Astrocyte (in vitro differentiated cells and primary cell): Measurements from ENCODE around the gene C1orf35. TPM values are rescaled to one million over a fixed set of nuclear protein-coding genes. Genes with fewer than 3 reads are reported as not detected.
A peak's percentile ranks its signal among the peaks of the same experiment; 100 is the strongest.

Source experiments
- DNase-seq: peaks from one replicate; pipeline ENCODE4 v3.0.0-alpha.2; 2010; ENCODE audit warnings: low read depth
- FAIRE-seq: peaks from 2 replicates; lab custom pipeline; 2011; peaks lifted over from hg19 to GRCh38; lab: Jason Lieb, UNC
- H2AFZ ChIP-seq: 2 replicates; pipeline ENCODE4 v1.6.0; 2012; ENCODE audit warnings: low read depth, low read length, inconsistent platforms
- H3K27ac ChIP-seq: 2 replicates; pipeline ENCODE4 v1.5.1; 2011; ENCODE audit warnings: low read depth, low read length, inconsistent platforms
- H3K27me3 ChIP-seq: 2 replicates; pipeline ENCODE4 v1.6.0; 2011; ENCODE audit warnings: low read length, inconsistent platforms; ENCODE audit not compliant: insufficient read depth
- H3K36me3 ChIP-seq: 2 replicates; pipeline ENCODE4 v1.5.1; 2011; ENCODE audit warnings: low read length, inconsistent platforms; ENCODE audit not compliant: insufficient read depth
- H3K4me1 ChIP-seq: 2 replicates; pipeline ENCODE4 v1.5.1; 2011; ENCODE audit warnings: low read length, inconsistent platforms; ENCODE audit not compliant: insufficient read depth
- H3K4me2 ChIP-seq: 2 replicates; pipeline ENCODE4 v1.6.0; 2012; ENCODE audit warnings: low read length, inconsistent platforms
- H3K4me3 ChIP-seq: 2 replicates; pipeline ENCODE4 v1.5.1; 2011; ENCODE audit warnings: low read depth, mild to moderate bottlenecking, low read length, inconsistent platforms; ENCODE audit not compliant: insufficient read depth
- H3K79me2 ChIP-seq: 2 replicates; pipeline ENCODE4 v1.6.0; 2012; ENCODE audit warnings: mild to moderate bottlenecking, low read length, inconsistent platforms; ENCODE audit not compliant: insufficient read depth
- H3K9ac ChIP-seq: 2 replicates; pipeline ENCODE4 v1.6.0; 2012; ENCODE audit warnings: mild to moderate bottlenecking, low read length, inconsistent platforms
- H3K9me3 ChIP-seq: 2 replicates; pipeline ENCODE4 v1.5.1; 2012; ENCODE audit warnings: low read depth, mild to moderate bottlenecking, low read length, inconsistent platforms; ENCODE audit not compliant: insufficient read depth
- H4K20me1 ChIP-seq: 2 replicates; pipeline ENCODE4 v1.6.0; 2012; ENCODE audit warnings: low read length, inconsistent platforms; ENCODE audit not compliant: insufficient read depth
- H3K27ac Mint-ChIP-seq: one replicate; pipeline ENCODE4 v1.8.0; 2021; ENCODE audit warnings: mild to moderate bottlenecking, mixed read lengths; ENCODE audit not compliant: unreplicated experiment
- H3K27me3 Mint-ChIP-seq: one replicate; pipeline ENCODE4 v1.8.0; 2021; ENCODE audit warnings: low read depth, mixed read lengths; ENCODE audit not compliant: unreplicated experiment
- H3K36me3 Mint-ChIP-seq: one replicate; pipeline ENCODE4 v1.8.0; 2021; ENCODE audit warnings: low read depth, mixed read lengths; ENCODE audit not compliant: unreplicated experiment
- H3K4me1 Mint-ChIP-seq: one replicate; pipeline ENCODE4 v1.8.0; 2021; ENCODE audit warnings: low read depth, mixed read lengths; ENCODE audit not compliant: unreplicated experiment
- H3K4me3 Mint-ChIP-seq: one replicate; pipeline ENCODE4 v1.8.0; 2021; ENCODE audit warnings: mild to moderate bottlenecking, moderate library complexity, mixed read lengths; ENCODE audit not compliant: unreplicated experiment
- H3K9me3 Mint-ChIP-seq: one replicate; pipeline ENCODE4 v1.8.0; 2021; ENCODE audit warnings: mild to moderate bottlenecking, mixed read lengths; ENCODE audit not compliant: unreplicated experiment
- EZH2 ChIP-seq: IDR thresholded peaks from 2 replicates; pipeline ENCODE4 v1.6.1; 2012; ENCODE audit warnings: mild to moderate bottlenecking, low read length, inconsistent platforms; ENCODE audit not compliant: insufficient read depth
- total RNA-seq: library from RNA; stranded (reverse); gene quantifications from 2 replicates; pipeline ENCODE4 v1.2.1, GENCODE V29; 2021
- TF ChIP-seq, protein P1 (sequence below): IDR thresholded peaks from 2 replicates; pipeline ENCODE4 v1.5.1; 2011; ENCODE audit warnings: low read depth, mild to moderate bottlenecking, inconsistent platforms, low read length, moderate library complexity; ENCODE audit not compliant: insufficient read depth

Gene C1orf35
- total RNA-seq, 1 donor from 2014 or later, result 21.8 TPM

DNA sequence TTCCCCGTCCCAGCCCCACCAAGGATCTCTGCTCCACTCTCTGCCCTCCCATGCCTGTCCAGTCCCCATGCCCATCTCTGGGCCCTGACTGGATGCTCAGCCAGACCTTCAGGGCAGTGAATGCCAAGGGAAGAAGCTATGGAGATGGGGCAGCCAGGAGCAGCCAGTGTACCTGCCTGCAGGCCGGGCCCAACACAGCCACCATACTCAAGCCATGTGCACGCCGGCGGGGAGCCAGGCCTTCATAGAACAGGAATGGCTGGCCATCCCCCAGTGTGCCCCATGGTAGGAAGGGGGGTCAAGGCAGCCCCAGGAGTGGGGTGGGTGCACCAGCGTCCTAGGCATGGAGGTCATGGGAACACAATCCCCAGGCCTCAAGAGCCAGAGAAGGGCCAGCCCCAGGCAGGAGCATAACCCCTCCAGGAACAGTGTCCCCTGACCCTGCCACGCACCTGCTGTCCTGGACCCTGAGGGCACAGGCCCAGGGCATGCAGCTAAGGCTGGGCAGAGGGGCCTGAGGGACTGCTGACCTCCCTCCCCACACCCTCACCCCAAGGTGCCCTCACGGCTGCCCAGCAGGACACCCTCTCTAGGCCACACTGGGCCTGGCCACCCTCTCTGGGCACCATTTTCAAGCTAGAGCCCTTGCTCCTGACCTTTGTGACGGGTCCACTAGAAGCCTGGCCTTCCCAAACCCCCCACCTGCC, 40.9 kb downstream of the C1orf35 start:
- H3K27ac Mint-ChIP-seq, result no peak overlapping the region
- DNase-seq (no peak), FAIRE-seq (no peak)
- no peak overlapping the region for H3K27ac ChIP-seq
- H3K4me1 ChIP-seq, result peaks cover 3% of the 10 kb centered on the region
- no peaks in the 10 kb centered on the region for H3K36me3 Mint-ChIP-seq
- no peaks in the 10 kb centered on the region for H3K36me3 ChIP-seq
- no peaks in the 10 kb centered on the region for H4K20me1 ChIP-seq
- H3K27me3 ChIP-seq, result peaks cover 34% of the 10 kb centered on the region
- TF ChIP-seq, protein P1, sequence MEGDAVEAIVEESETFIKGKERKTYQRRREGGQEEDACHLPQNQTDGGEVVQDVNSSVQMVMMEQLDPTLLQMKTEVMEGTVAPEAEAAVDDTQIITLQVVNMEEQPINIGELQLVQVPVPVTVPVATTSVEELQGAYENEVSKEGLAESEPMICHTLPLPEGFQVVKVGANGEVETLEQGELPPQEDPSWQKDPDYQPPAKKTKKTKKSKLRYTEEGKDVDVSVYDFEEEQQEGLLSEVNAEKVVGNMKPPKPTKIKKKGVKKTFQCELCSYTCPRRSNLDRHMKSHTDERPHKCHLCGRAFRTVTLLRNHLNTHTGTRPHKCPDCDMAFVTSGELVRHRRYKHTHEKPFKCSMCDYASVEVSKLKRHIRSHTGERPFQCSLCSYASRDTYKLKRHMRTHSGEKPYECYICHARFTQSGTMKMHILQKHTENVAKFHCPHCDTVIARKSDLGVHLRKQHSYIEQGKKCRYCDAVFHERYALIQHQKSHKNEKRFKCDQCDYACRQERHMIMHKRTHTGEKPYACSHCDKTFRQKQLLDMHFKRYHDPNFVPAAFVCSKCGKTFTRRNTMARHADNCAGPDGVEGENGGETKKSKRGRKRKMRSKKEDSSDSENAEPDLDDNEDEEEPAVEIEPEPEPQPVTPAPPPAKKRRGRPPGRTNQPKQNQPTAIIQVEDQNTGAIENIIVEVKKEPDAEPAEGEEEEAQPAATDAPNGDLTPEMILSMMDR, result no peak
- H3K4me3 Mint-ChIP-seq, result no peak overlapping the region
- H2AFZ ChIP-seq, result no peak overlapping the region
- no peak overlapping the region for H3K4me2 ChIP-seq
- H3K9me3 ChIP-seq, result no peaks in the 10 kb centered on the region
- peaks cover 8% of the 10 kb centered on the region for H3K9me3 Mint-ChIP-seq
- H3K9ac ChIP-seq, result no peak overlapping the region
- no peak overlapping the region for H3K4me3 ChIP-seq
- H3K79me2 ChIP-seq, result no peaks in the 10 kb centered on the region
- peaks cover 54% of the 10 kb centered on the region for H3K27me3 Mint-ChIP-seq
- no peaks in the 10 kb centered on the region for H3K4me1 Mint-ChIP-seq

DNA sequence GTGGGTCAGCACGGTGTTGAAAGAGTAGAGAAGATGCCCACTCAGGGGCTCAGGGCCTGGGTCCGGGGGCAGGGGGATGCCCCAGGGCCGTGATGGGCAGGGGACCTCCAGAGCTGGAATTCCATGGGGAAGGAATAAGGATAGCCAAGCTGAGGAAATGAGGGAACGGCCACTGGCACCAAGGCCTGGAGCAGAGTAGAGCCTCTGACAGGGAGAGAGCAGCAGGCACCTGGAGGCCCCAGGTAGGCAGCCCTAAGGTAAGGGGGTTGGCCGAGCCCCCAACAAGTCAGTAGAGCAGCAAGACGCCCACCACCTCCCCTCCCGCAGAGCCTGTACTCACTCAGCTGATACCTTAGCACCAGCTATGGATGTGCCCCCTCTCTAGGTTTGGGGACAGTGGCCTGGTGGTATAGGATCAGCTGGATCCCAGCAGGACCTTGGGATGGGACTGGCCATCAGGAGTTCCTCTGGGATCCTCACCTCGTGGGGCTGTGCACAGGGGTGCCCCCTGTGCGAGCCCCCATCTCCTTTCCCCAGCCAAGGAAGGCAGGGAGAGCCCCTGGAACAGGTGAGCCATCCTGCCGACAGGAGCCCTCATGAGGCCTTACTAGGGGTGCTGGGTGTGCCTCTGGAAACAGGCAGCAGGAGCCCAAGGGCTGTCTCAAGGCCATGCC, 41.6 kb downstream of the C1orf35 start:
- Histone ChIP-seq H3K36me3 (no peaks in the 10 kb centered on the region), H3K4me3 (no peak overlapping the region), H4K20me1 (no peaks in the 10 kb centered on the region), H3K79me2 (no peaks in the 10 kb centered on the region), H3K27ac (no peak overlapping the region), H3K4me1 (peaks cover 3% of the 10 kb centered on the region), H3K4me2 (peak overlapping the region; percentile 77), H3K27me3 (peaks cover 36% of the 10 kb centered on the region), H2AFZ (no peak overlapping the region), H3K9ac (no peak overlapping the region), H3K9me3 (no peaks in the 10 kb centered on the region)
- Mint-ChIP-seq H3K9me3 (peaks cover 8% of the 10 kb centered on the region), H3K27ac (no peak overlapping the region), H3K4me3 (no peak overlapping the region), H3K36me3 (no peaks in the 10 kb centered on the region), H3K27me3 (peaks cover 54% of the 10 kb centered on the region), H3K4me1 (no peaks in the 10 kb centered on the region)
- TF ChIP-seq, protein P1, result no peak
- no peak for TF ChIP-seq EZH2
- DNase-seq, result no peak
- no peak for FAIRE-seq
